WERI-Rb-1 (cell line): ENCODE measurements around the gene ADAMTS18.
"Not testable (repeated sequence)": the region's sequence is repeated elsewhere in the genome, so short reads cannot be mapped to it uniquely, and the experiment has no call there.

ENCODE experiments used
- DNase-seq: peaks from one replicate; pipeline ENCODE4 v3.0.0-alpha.2; 2020
- H3K27ac ChIP-seq: fragments of 250-450 bp; sonication (Bioruptor Pico); 2 replicates; pipeline ENCODE4 v1.5.1; 2020; ENCODE audit warnings: mild to moderate bottlenecking, moderate library complexity
- H3K27me3 ChIP-seq: fragments of 250-450 bp; sonication (Bioruptor Pico); 2 replicates; pipeline ENCODE4 v1.5.1; 2021; ENCODE audit warnings: mild to moderate bottlenecking, low read depth, moderate library complexity; ENCODE audit not compliant: insufficient read depth, severe bottlenecking
- H3K36me3 ChIP-seq: fragments of 250-450 bp; sonication (Bioruptor Pico); 2 replicates; pipeline ENCODE4 v1.5.1; 2020; ENCODE audit warnings: mild to moderate bottlenecking, moderate library complexity
- H3K4me3 ChIP-seq: 2 replicates; pipeline ENCODE4 v1.5.1; 2011; ENCODE audit warnings: low read depth, mild to moderate bottlenecking, control low read depth, low read length
- H3K9me3 ChIP-seq: fragments of 250-450 bp; sonication (Bioruptor Pico); 2 replicates; pipeline ENCODE4 v1.5.1; 2021; ENCODE audit warnings: mild to moderate bottlenecking, moderate library complexity; ENCODE audit not compliant: severe bottlenecking
- CTCF ChIP-seq: IDR thresholded peaks from 2 replicates; pipeline ENCODE4 v1.5.1; 2011; ENCODE audit warnings: low read depth, mild to moderate bottlenecking, control low read depth, inconsistent platforms, low read length

ADAMTS18 gene

GRCh38 chr16:77295896-77296295, 138.9 kb downstream of the ADAMTS18 start:
- H3K27ac ChIP-seq = no peak overlapping the region
- peaks cover 6% of the 10 kb centered on the region for H3K27me3 ChIP-seq
- no peak for DNase-seq
- H3K9me3 ChIP-seq = no peaks in the 10 kb centered on the region
- no peak for TF ChIP-seq CTCF
- H3K4me3 ChIP-seq = no peak overlapping the region
- H3K36me3 ChIP-seq = no peaks in the 10 kb centered on the region

GRCh38 chr16:77290451-77291115, 144.3 kb downstream of the ADAMTS18 start:
- Histone ChIP-seq H3K4me3 (no peak overlapping the region), H3K36me3 (no peaks in the 10 kb centered on the region), H3K9me3 (no peaks in the 10 kb centered on the region), H3K27me3 (no peaks in the 10 kb centered on the region), H3K27ac (no peak overlapping the region)
- no peak for DNase-seq
- no peak for TF ChIP-seq CTCF

GRCh38 chr16:77289331-77289809, 145.5 kb downstream of the ADAMTS18 start:
- peak; percentile 33 for DNase-seq

GRCh38 chr16:77288222-77288621, 146.6 kb downstream of the ADAMTS18 start:
- no peak for TF ChIP-seq CTCF
- Histone ChIP-seq H3K27ac (no peak overlapping the region), H3K4me3 (no peak overlapping the region), H3K9me3 (no peaks in the 10 kb centered on the region), H3K27me3 (peaks cover 2% of the 10 kb centered on the region), H3K36me3 (no peaks in the 10 kb centered on the region)
- DNase-seq = no peak

More at GRCh38 chr16:77289331-77289809, 145.5 kb downstream of the ADAMTS18 start:
- H3K9me3 ChIP-seq = no peaks in the 10 kb centered on the region
- H3K27me3 ChIP-seq = no peaks in the 10 kb centered on the region
- no peak overlapping the region for H3K27ac ChIP-seq
- no peak for TF ChIP-seq CTCF
- H3K36me3 ChIP-seq = no peaks in the 10 kb centered on the region
- no peak overlapping the region for H3K4me3 ChIP-seq

GRCh38 chr16:77285676-77286075, 149.2 kb downstream of the ADAMTS18 start:
- H3K9me3 ChIP-seq = no peaks in the 10 kb centered on the region
- TF ChIP-seq CTCF = no peak
- DNase-seq = no peak
- no peak overlapping the region for H3K4me3 ChIP-seq
- no peaks in the 10 kb centered on the region for H3K36me3 ChIP-seq
- H3K27me3 ChIP-seq = peaks cover 6% of the 10 kb centered on the region
- no peak overlapping the region for H3K27ac ChIP-seq

- H3K36me3 ChIP-seq = no peaks in the 10 kb centered on the region
- no peak for DNase-seq
- H3K27me3 ChIP-seq = peaks cover 7% of the 10 kb centered on the region
- no peak for TF ChIP-seq CTCF
- no peak overlapping the region for H3K4me3 ChIP-seq
- H3K9me3 ChIP-seq = no peaks in the 10 kb centered on the region
- no peak overlapping the region for H3K27ac ChIP-seq
Observed at GRCh38 chr16:77282345-77282744, 152.5 kb downstream of the ADAMTS18 start.

- not testable (repeated sequence) for H3K4me3 ChIP-seq, H3K36me3 ChIP-seq, DNase-seq, H3K9me3 ChIP-seq, H3K27ac ChIP-seq, H3K27me3 ChIP-seq
Observed at GRCh38 chr16:77279316-77279715, 155.5 kb downstream of the ADAMTS18 start.
